Immature natural killer cell (primary cell): ENCODE results near the gene EFHD2. TPM values are rescaled to one million over a fixed set of nuclear protein-coding genes. Genes with fewer than 3 reads are reported as not detected.
A peak's percentile ranks its signal among the peaks of the same experiment; 100 is the strongest.
"Not testable (repeated sequence)": the region's sequence is repeated elsewhere in the genome, so short reads cannot be mapped to it uniquely, and the experiment has no call there.

Experiments
- DNase-seq, 3 donors: peaks; one replicate each; pipeline ENCODE4 v3.0.0; 2022; ENCODE audit warnings: mixed read lengths in 1 of 3
- H3K27ac Mint-ChIP-seq, 6 donors: one replicate each; pipeline ENCODE4 v1.8.0; 2020; ENCODE audit warnings: mixed read lengths in 6 of 6, mild to moderate bottlenecking in 5 of 6, inconsistent platforms in 4 of 6, moderate library complexity in 3 of 6
- H3K27me3 Mint-ChIP-seq, 3 donors: one replicate each; pipeline ENCODE4 v1.8.0; 2020 to 2021; ENCODE audit warnings: low read depth in 3 of 3, mild to moderate bottlenecking in 3 of 3, mixed read lengths in 3 of 3, moderate library complexity in 3 of 3, inconsistent platforms in 1 of 3
- H3K36me3 Mint-ChIP-seq, 3 donors: one replicate each; pipeline ENCODE4 v1.8.0; 2020; ENCODE audit warnings: mixed read lengths in 3 of 3, inconsistent platforms in 2 of 3, mild to moderate bottlenecking in 2 of 3
- H3K4me1 Mint-ChIP-seq, 2 donors: one replicate each; pipeline ENCODE4 v1.8.0; 2020; ENCODE audit warnings: inconsistent platforms in 2 of 2, mild to moderate bottlenecking in 2 of 2, mixed read lengths in 2 of 2, moderate library complexity in 1 of 2
- H3K4me3 Mint-ChIP-seq, 5 donors: one replicate each; pipeline ENCODE4 v1.8.0; 2020; ENCODE audit warnings: mild to moderate bottlenecking in 5 of 5, mixed read lengths in 5 of 5, inconsistent platforms in 3 of 5, moderate library complexity in 3 of 5
- H3K9me3 Mint-ChIP-seq, 6 donors: one replicate each; pipeline ENCODE4 v1.8.0; 2020; ENCODE audit warnings: mild to moderate bottlenecking in 6 of 6, mixed read lengths in 6 of 6, inconsistent platforms in 4 of 6, moderate library complexity in 3 of 6
- polyA plus RNA-seq, 3 donors: library from polyadenylated mRNA; unstranded; fragments of 300-500 nt; fragmentation: Illumina TruSeq; gene quantifications; one replicate each; pipeline ENCODE4 v1.2.3, GENCODE V29; 2021

The EFHD2 gene
- polyA plus RNA-seq, 3 donors from 2014 or later = 686 to 1,063 (median 771) TPM

- H3K4me3 Mint-ChIP-seq = no peak overlapping the region
These were observed 23.8 kb downstream of the EFHD2 start for GRCh38 chr1:15433471-15433870.

DNA sequence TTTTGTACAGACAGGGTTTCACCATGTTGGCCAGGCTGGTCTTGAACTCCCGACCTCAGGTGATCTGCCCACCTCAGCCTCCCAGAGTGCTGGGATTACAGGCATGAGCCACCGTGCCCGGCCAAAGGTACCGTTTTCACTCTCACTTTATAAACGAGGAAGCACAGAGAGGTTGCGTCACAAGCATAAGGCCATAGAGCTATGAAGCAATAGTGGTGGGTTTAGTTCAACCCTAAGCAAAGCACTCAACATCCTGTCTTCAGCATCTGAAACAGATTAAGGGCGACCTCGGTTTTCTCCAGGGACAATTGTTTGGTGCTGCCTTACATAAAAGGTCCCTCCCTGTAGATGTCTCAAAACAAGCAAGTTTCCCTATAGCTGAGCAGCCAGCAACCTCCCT lies 25.1 kb downstream of the EFHD2 start:
- not testable (repeated sequence) for H3K36me3 Mint-ChIP-seq, DNase-seq, H3K9me3 Mint-ChIP-seq
- Mint-ChIP-seq H3K27me3 (peaks cover 28 to 54% (median 37%) of the 10 kb centered on the region in 3 donors), H3K27ac (peak overlapping the region; percentile 12 to 88 (median 72)), H3K4me1 (peaks cover 42% of the 10 kb centered on the region in 2 donors), H3K4me3 (peak overlapping the region in 3 of 5 donors; percentile 30 to 62 (median 36))

More at GRCh38 chr1:15433471-15433870, 23.8 kb downstream of the EFHD2 start:
- H3K9me3 Mint-ChIP-seq = no peaks in the 10 kb centered on the region
- H3K4me1 Mint-ChIP-seq = peaks cover 43% of the 10 kb centered on the region in 2 donors
- H3K36me3 Mint-ChIP-seq = peaks cover 0 to 9% (median 3%) of the 10 kb centered on the region in 3 donors
- DNase-seq = no peak
- peaks cover 28 to 49% (median 44%) of the 10 kb centered on the region in 3 donors for H3K27me3 Mint-ChIP-seq
- peak overlapping the region; percentile 31 to 89 (median 51) for H3K27ac Mint-ChIP-seq

- Mint-ChIP-seq H3K4me1 (peaks cover 34 to 40% of the 10 kb centered on the region in 2 donors), H3K27me3 (peaks cover 25 to 51% (median 31%) of the 10 kb centered on the region in 3 donors), H3K27ac (peak overlapping the region in 5 of 6 donors; percentile 12 to 84 (median 72)), H3K9me3 (no peaks in the 10 kb centered on the region), H3K4me3 (no peak overlapping the region), H3K36me3 (no peaks in the 10 kb centered on the region)
- no peak for DNase-seq
These were observed 25.8 kb downstream of the EFHD2 start for GRCh38 chr1:15435239-15436077.

- H3K4me1 Mint-ChIP-seq = peaks cover 34 to 37% of the 10 kb centered on the region in 2 donors
- peaks cover 14 to 41% (median 20%) of the 10 kb centered on the region in 3 donors for H3K27me3 Mint-ChIP-seq
- peak overlapping the region in 2 of 6 donors; percentile 49 to 83 for H3K27ac Mint-ChIP-seq
- H3K4me3 Mint-ChIP-seq = no peak overlapping the region
- DNase-seq = no peak
- no peaks in the 10 kb centered on the region for H3K9me3 Mint-ChIP-seq
- H3K36me3 Mint-ChIP-seq = no peaks in the 10 kb centered on the region
These were observed 27.3 kb downstream of the EFHD2 start for GRCh38 chr1:15436881-15437442.

DNA sequence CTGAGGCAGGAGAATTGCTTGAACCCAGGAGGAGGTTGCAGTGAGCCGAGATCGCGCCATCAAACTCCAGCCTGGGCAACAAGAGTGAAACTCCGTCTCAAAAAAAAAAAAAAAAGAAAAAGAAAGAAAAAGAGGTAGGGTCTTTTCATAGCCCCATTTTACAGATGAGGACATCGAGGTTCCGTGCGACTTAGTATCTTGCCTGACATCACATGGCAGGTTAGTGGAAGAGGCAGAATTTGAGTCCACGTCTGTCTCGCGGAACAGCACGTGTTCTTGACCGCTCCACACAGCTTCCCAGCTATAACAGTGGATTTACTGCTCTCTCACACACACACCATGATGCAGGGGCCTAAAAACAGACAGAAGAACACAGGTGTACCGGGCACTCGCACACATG lies 29.6 kb downstream of the EFHD2 start:
- Mint-ChIP-seq H3K27ac (no peak overlapping the region), H3K9me3 (no peaks in the 10 kb centered on the region), H3K4me3 (no peak overlapping the region), H3K4me1 (peaks cover 17 to 22% of the 10 kb centered on the region in 2 donors), H3K36me3 (peaks cover 0 to 4% (median 0%) of the 10 kb centered on the region in 3 donors), H3K27me3 (peaks cover 9 to 35% (median 14%) of the 10 kb centered on the region in 3 donors)
- DNase-seq = no peak

DNA sequence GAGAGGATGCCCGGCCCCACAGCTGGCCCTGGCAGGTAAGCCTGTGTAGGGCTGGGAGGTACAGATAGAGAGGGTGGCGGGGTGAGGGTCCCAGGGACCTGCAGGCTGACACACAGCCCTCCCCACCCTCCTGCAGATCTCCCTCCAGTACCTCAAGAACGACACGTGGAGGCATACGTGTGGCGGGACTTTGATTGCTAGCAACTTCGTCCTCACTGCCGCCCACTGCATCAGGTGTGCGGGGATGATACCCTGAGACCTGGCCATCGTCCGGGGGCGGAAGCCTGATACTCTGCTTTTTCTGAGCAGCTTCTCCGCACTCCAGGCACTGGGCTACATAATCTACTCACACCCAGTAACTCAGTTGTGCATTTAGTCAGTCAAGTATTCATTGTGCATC lies 30.7 kb downstream of the EFHD2 start:
- Mint-ChIP-seq H3K4me1 (peaks cover 14 to 18% of the 10 kb centered on the region in 2 donors), H3K27ac (no peak overlapping the region), H3K9me3 (no peaks in the 10 kb centered on the region), H3K27me3 (peaks cover 9 to 28% (median 13%) of the 10 kb centered on the region in 3 donors), H3K4me3 (no peak overlapping the region), H3K36me3 (peaks cover 0 to 8% (median 0%) of the 10 kb centered on the region in 3 donors)
- DNase-seq = no peak

- Mint-ChIP-seq H3K4me3 (no peak overlapping the region), H3K9me3 (no peaks in the 10 kb centered on the region), H3K27ac (no peak overlapping the region), H3K27me3 (peaks cover 10 to 28% (median 17%) of the 10 kb centered on the region in 3 donors), H3K36me3 (peaks cover 0 to 8% (median 0%) of the 10 kb centered on the region in 3 donors), H3K4me1 (peaks cover 16 to 22% of the 10 kb centered on the region in 2 donors)
- no peak for DNase-seq
These were observed 31.6 kb downstream of the EFHD2 start for GRCh38 chr1:15441247-15441646.

GRCh38 chr1:15442119-15442518 lies 32.4 kb downstream of the EFHD2 start:
- Mint-ChIP-seq H3K4me3 (no peak overlapping the region), H3K27me3 (peaks cover 12 to 23% (median 19%) of the 10 kb centered on the region in 3 donors), H3K36me3 (peaks cover 0 to 8% (median 0%) of the 10 kb centered on the region in 3 donors), H3K9me3 (no peaks in the 10 kb centered on the region), H3K4me1 (peaks cover 16 to 18% of the 10 kb centered on the region in 2 donors), H3K27ac (no peak overlapping the region)
- DNase-seq = no peak

GRCh38 chr1:15442759-15443158 lies 33.1 kb downstream of the EFHD2 start:
- Mint-ChIP-seq H3K4me1 (peaks cover 16% of the 10 kb centered on the region in 2 donors), H3K4me3 (no peak overlapping the region)

DNA sequence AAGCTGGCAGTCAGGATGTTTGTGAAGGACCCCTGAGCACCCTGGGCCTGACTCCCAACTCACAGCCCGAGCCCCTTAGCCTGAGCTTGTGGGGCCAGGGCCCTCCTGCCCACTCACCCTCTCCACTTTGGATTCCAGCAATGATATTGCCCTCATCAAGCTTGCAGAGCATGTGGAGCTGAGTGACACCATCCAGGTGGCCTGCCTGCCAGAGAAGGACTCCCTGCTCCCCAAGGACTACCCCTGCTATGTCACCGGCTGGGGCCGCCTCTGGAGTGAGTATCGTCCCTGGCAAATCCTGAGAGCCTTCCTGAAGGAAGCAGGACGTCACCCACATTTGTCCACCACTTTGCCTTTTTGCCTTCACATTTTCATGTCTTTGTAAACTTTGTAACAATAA lies 33.6 kb downstream of the EFHD2 start:
- peaks cover 0 to 8% (median 0%) of the 10 kb centered on the region in 3 donors for H3K36me3 Mint-ChIP-seq
- no peaks in the 10 kb centered on the region for H3K9me3 Mint-ChIP-seq
- no peak overlapping the region for H3K27ac Mint-ChIP-seq
- H3K4me1 Mint-ChIP-seq = peaks cover 16% of the 10 kb centered on the region in 2 donors
- DNase-seq = no peak
- peaks cover 14 to 20% (median 17%) of the 10 kb centered on the region in 3 donors for H3K27me3 Mint-ChIP-seq
- no peak overlapping the region for H3K4me3 Mint-ChIP-seq

More at GRCh38 chr1:15442759-15443158, 33.1 kb downstream of the EFHD2 start:
- H3K27me3 Mint-ChIP-seq = peaks cover 14 to 20% (median 19%) of the 10 kb centered on the region in 3 donors
- H3K9me3 Mint-ChIP-seq = no peaks in the 10 kb centered on the region
- no peak for DNase-seq
- peaks cover 0 to 8% (median 0%) of the 10 kb centered on the region in 3 donors for H3K36me3 Mint-ChIP-seq
- no peak overlapping the region for H3K27ac Mint-ChIP-seq

- Mint-ChIP-seq H3K27me3 (peaks cover 10 to 21% (median 17%) of the 10 kb centered on the region in 3 donors), H3K36me3 (peaks cover 0 to 8% (median 0%) of the 10 kb centered on the region in 3 donors), H3K4me1 (peaks cover 15 to 16% of the 10 kb centered on the region in 2 donors), H3K9me3 (no peaks in the 10 kb centered on the region), H3K27ac (no peak overlapping the region), H3K4me3 (peak overlapping the region in 4 of 5 donors; percentile 14 to 50 (median 25))
- DNase-seq = no peak
These were observed 35.0 kb downstream of the EFHD2 start for GRCh38 chr1:15444468-15445389.

- Mint-ChIP-seq H3K4me3 (peak overlapping the region; percentile 14 to 69 (median 50)), H3K27me3 (peaks cover 5 to 21% (median 17%) of the 10 kb centered on the region in 3 donors), H3K4me1 (peaks cover 15 to 16% of the 10 kb centered on the region in 2 donors), H3K27ac (peak overlapping the region in 1 of 6 donors; percentile 76), H3K36me3 (peaks cover 0 to 8% (median 0%) of the 10 kb centered on the region in 3 donors), H3K9me3 (no peaks in the 10 kb centered on the region)
- peak in 1 of 3 donors; percentile 47 for DNase-seq
These were observed 35.9 kb downstream of the EFHD2 start for GRCh38 chr1:15445390-15446122.
